Nephron (organoid): ENCODE results near the gene RASEF.

Experiments used
- H3K27ac Mint-ChIP-seq, 3 experiments: 2 replicates each; pipeline ENCODE4 v1.8.0; 2020; ENCODE audit warnings: mixed read lengths in 3 of 3, mild to moderate bottlenecking in 2 of 3, moderate library complexity in 1 of 3
- H3K27me3 Mint-ChIP-seq: 2 replicates; pipeline ENCODE4 v1.8.0; 2021; ENCODE audit warnings: low read depth, mild to moderate bottlenecking, moderate library complexity, mixed read lengths
- H3K36me3 Mint-ChIP-seq: 2 replicates; pipeline ENCODE4 v1.8.0; 2020; ENCODE audit warnings: low read depth, mixed read lengths
- H3K4me1 Mint-ChIP-seq: 2 replicates; pipeline ENCODE4 v1.8.0; 2020; ENCODE audit warnings: mixed read lengths
- H3K4me3 Mint-ChIP-seq, 3 experiments: 2 replicates each; pipeline ENCODE4 v1.8.0; 2020; ENCODE audit warnings: mild to moderate bottlenecking in 3 of 3, mixed read lengths in 3 of 3, moderate library complexity in 2 of 3
- H3K9me3 Mint-ChIP-seq: 2 replicates; pipeline ENCODE4 v1.8.0; 2020; ENCODE audit warnings: mixed read lengths
- CTCF ChIP-seq, 3 experiments: fragments of 200-600 bp; sonication (generic); IDR thresholded peaks; one replicate each; pipeline ENCODE4 v1.5.0; 2021; ENCODE audit warnings: antibody characterized with exemption in 3 of 3; ENCODE audit not compliant: unreplicated experiment in 3 of 3

RASEF gene

GRCh38 chr9:83011611-83012010 lies 51.3 kb downstream of the RASEF start:
- H3K4me3 Mint-ChIP-seq, result no peak overlapping the region
- TF ChIP-seq CTCF (IDR thresholded peaks at IDR 0.05; ENCODE audit: unreplicated experiment in 3 of 3), result no peak
- peak overlapping the region in 1 of 3 experiments; percentile 3 for H3K27ac Mint-ChIP-seq
- peaks cover 17% of the 10 kb centered on the region for H3K4me1 Mint-ChIP-seq
- no peaks in the 10 kb centered on the region for H3K27me3 Mint-ChIP-seq
- H3K9me3 Mint-ChIP-seq, result no peaks in the 10 kb centered on the region
- H3K36me3 Mint-ChIP-seq, result no peaks in the 10 kb centered on the region

- H3K36me3 Mint-ChIP-seq, result no peaks in the 10 kb centered on the region
- TF ChIP-seq CTCF (IDR thresholded peaks at IDR 0.05; ENCODE audit: unreplicated experiment in 3 of 3), result no peak
- H3K27ac Mint-ChIP-seq, result no peak overlapping the region
- H3K9me3 Mint-ChIP-seq, result no peaks in the 10 kb centered on the region
- H3K4me1 Mint-ChIP-seq, result peaks cover 10% of the 10 kb centered on the region
- H3K4me3 Mint-ChIP-seq, result no peak overlapping the region
- H3K27me3 Mint-ChIP-seq, result no peaks in the 10 kb centered on the region
Measured at GRCh38 chr9:83007521-83008300, 55.2 kb downstream of the RASEF start.

- Mint-ChIP-seq H3K4me3 (no peak overlapping the region), H3K36me3 (no peaks in the 10 kb centered on the region), H3K9me3 (no peaks in the 10 kb centered on the region), H3K4me1 (no peaks in the 10 kb centered on the region), H3K27ac (no peak overlapping the region), H3K27me3 (no peaks in the 10 kb centered on the region)
- TF ChIP-seq CTCF (IDR thresholded peaks at IDR 0.05; ENCODE audit: unreplicated experiment in 3 of 3), result no peak
Measured at GRCh38 chr9:83006378-83006777, 56.6 kb downstream of the RASEF start.

GRCh38 chr9:83005963-83006362 lies 57.0 kb downstream of the RASEF start:
- Mint-ChIP-seq H3K9me3 (no peaks in the 10 kb centered on the region), H3K27me3 (no peaks in the 10 kb centered on the region), H3K4me3 (no peak overlapping the region), H3K36me3 (no peaks in the 10 kb centered on the region), H3K4me1 (no peaks in the 10 kb centered on the region), H3K27ac (no peak overlapping the region)
- TF ChIP-seq CTCF (IDR thresholded peaks at IDR 0.05; ENCODE audit: unreplicated experiment in 3 of 3), result no peak

- no peaks in the 10 kb centered on the region for H3K27me3 Mint-ChIP-seq
- no peaks in the 10 kb centered on the region for H3K4me1 Mint-ChIP-seq
- no peaks in the 10 kb centered on the region for H3K36me3 Mint-ChIP-seq
- no peaks in the 10 kb centered on the region for H3K9me3 Mint-ChIP-seq
- H3K4me3 Mint-ChIP-seq, result no peak overlapping the region
- H3K27ac Mint-ChIP-seq, result no peak overlapping the region
- TF ChIP-seq CTCF (IDR thresholded peaks at IDR 0.05; ENCODE audit: unreplicated experiment in 3 of 3), result no peak
Measured at GRCh38 chr9:83005361-83005760, 57.6 kb downstream of the RASEF start.

- Mint-ChIP-seq H3K36me3 (no peaks in the 10 kb centered on the region), H3K27me3 (no peaks in the 10 kb centered on the region), H3K27ac (no peak overlapping the region), H3K9me3 (no peaks in the 10 kb centered on the region), H3K4me3 (no peak overlapping the region), H3K4me1 (no peaks in the 10 kb centered on the region)
- no peak for TF ChIP-seq CTCF (IDR thresholded peaks at IDR 0.05; ENCODE audit: unreplicated experiment in 3 of 3)
Measured at GRCh38 chr9:83002329-83002728, 60.6 kb downstream of the RASEF start.
